ENCODE measurements around the gene AP2A2. TPM values are rescaled to one million over a fixed set of nuclear protein-coding genes. Genes with fewer than 3 reads are reported as not detected.

AP2A2 gene
- total and polyA plus RNA-seq, 2 of the 4 experiments (the other 2 are of a cell fraction), result 19.9 to 49.0 TPM

GRCh38 chr11:1002406-1002984, 76.8 kb downstream of the AP2A2 start:
- Histone ChIP-seq H4K8ac (ENCODE audit: low read depth in 2 of 2, low read length in 2 of 2) (no peak overlapping the region), H2AK9ac (replicated peaks; ENCODE audit: low read depth, low read length, poor library complexity) (no peak overlapping the region), H3K79me1 (ENCODE audit: low read depth in 1 of 2, low read length in 2 of 2) (peaks cover 0 to 37% of the 10 kb centered on the region in 2 experiments), H2AFZ (replicated peaks; ENCODE audit: low read length, poor library complexity) (no peak overlapping the region), H2BK120ac (ENCODE audit: low read depth, low read length) (no peak overlapping the region), H3K4me2 (ENCODE audit: low read depth, low read length) (no peak overlapping the region), H3K23ac (ENCODE audit: low read depth, low read length) (no peak overlapping the region), H3K4me3 (ENCODE audit: insufficient read depth, low read depth, low read length) (no peak overlapping the region), H2BK15ac (ENCODE audit: low read depth, low read length) (no peak overlapping the region), H3K14ac (replicated peaks; ENCODE audit: low read depth, low read length) (no peak overlapping the region), H4K20me1 (ENCODE audit: insufficient read depth, low read length) (peaks cover 34% of the 10 kb centered on the region), H3K9me3 (ENCODE audit: control insufficient read depth, insufficient read depth, low read length) (no peaks in the 10 kb centered on the region), H2AK5ac (ENCODE audit: low read depth, low read length) (no peak overlapping the region), H3K56ac (ENCODE audit: extremely low read depth, insufficient read depth, low read length) (no peak overlapping the region), H3K9me1 (ENCODE audit: insufficient read depth, low read length) (no peaks in the 10 kb centered on the region), H2BK20ac (ENCODE audit: low read depth, low read length) (no peak overlapping the region), H3K4me1 (ENCODE audit: control insufficient read depth, insufficient read depth, low read length) (no peaks in the 10 kb centered on the region), H3K9ac (ENCODE audit: low read depth, low read length) (no peak overlapping the region), H4K5ac (ENCODE audit: low read depth, low read length) (no peak overlapping the region), H3K27me3 (ENCODE audit: control insufficient read depth, insufficient read depth, low read length) (no peaks in the 10 kb centered on the region), H3K36me3 (ENCODE audit: control insufficient read depth, insufficient read depth, low read length) (peaks cover 52% of the 10 kb centered on the region), H4K91ac (ENCODE audit: insufficient read depth, low read depth, low read length) (no peak overlapping the region), H2BK5ac (ENCODE audit: low read depth, low read length, poor library complexity, severe bottlenecking) (no peak overlapping the region), H3K18ac (ENCODE audit: low read depth, low read length) (no peak overlapping the region), H3K4ac (ENCODE audit: low read depth, low read length) (no peak overlapping the region), H3K27ac (ENCODE audit: insufficient read depth, low read length) (no peak overlapping the region)
- 94% methylated on average over 5 of the region's 20 CpGs; no CpG with 5 or more reads in 1 of the 2 experiments for WGBS, 2 experiments (ENCODE audit: extremely low coverage in 2 of 2, insufficient read length in 1 of 2)
- in situ Hi-C loops (cut with MboI; ENCODE audit: low sequenced_read_pairs) (no loop called here), intact Hi-C loops (cut with micrococcal nuclease) (no loop called here), dilution Hi-C loops (cut with HindIII; ENCODE audit: low sequenced_read_pairs, unreplicated experiment) (no loop called here)
- no TSS peak for BruUV-seq (replicated peaks)
- TF ChIP-seq USF2 (IDR thresholded peaks at IDR 0.05; ENCODE audit: low read depth, low read length), result no peak
- no peak for TF ChIP-seq BHLHE40 (IDR thresholded peaks at IDR 0.05; ENCODE audit: low read depth, low read length)
- TF ChIP-seq POLR2A (IDR thresholded peaks at IDR 0.05; ENCODE audit: low read depth, low read length), result no peak
- TF ChIP-seq MAZ (IDR thresholded peaks at IDR 0.05; ENCODE audit: borderline replicate concordance, low read depth, low read length), result no peak
- TF ChIP-seq SMC3 (IDR thresholded peaks at IDR 0.05; ENCODE audit: low read depth, low read length), result no peak
- no peak for TF ChIP-seq RFX5 (IDR thresholded peaks at IDR 0.05; ENCODE audit: low read depth, low read length)
- TF ChIP-seq CTCF (conservative IDR thresholded peaks at IDR 0.05; ENCODE audit: low read depth, low read length), result no peak
- TF ChIP-seq CHD1 (IDR thresholded peaks at IDR 0.05; ENCODE audit: low read depth, low read length), result no peak
- TF ChIP-seq FOS (IDR thresholded peaks at IDR 0.05; ENCODE audit: low read depth, low read length), result no peak
- TF ChIP-seq NFE2L2 (IDR thresholded peaks at IDR 0.05; ENCODE audit: low read depth, low read length), result no peak
- TF ChIP-seq ELK1 (IDR thresholded peaks at IDR 0.05; ENCODE audit: borderline replicate concordance, low read depth, low read length), result no peak
- TF ChIP-seq MAFK (IDR thresholded peaks at IDR 0.05; ENCODE audit: low read depth, low read length), result no peak
- ATAC-seq (ENCODE audit: low read depth) (no peak), DNase-seq (no peak)
- POLR2A ChIA-PET (ENCODE audit: unreplicated experiment), result no interaction called here
- CTCF ChIA-PET, result no interaction called here

Data from IMR-90 (cell line).